GM18526 (cell line): Measurements from ENCODE around the gene CCDC177.

ENCODE experiments used
- POLR2A ChIP-seq: IDR thresholded peaks from 3 replicates; pipeline ENCODE4 v1.6.1; 2011; ENCODE audit not compliant: insufficient read length; ENCODE audit errors: extremely low read depth

CCDC177 gene

DNA sequence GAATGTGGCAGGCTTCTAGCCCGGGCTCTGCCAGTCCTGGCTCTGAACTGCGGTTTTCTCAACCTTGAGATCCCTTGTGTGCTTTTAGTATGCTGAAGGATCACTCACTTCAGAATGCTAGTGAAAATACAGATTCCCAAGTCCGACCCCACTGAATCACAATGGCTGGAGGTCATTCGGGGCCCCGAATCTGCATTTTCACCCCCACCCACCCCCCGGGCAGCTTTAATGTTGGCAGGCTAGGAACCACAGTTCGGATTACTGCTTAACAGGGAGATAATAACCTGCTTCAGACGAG, 36.2 kb upstream of the CCDC177 start:
- no peak for TF ChIP-seq POLR2A

- no peak for TF ChIP-seq POLR2A
These were observed 35.6 kb upstream of the CCDC177 start for GRCh38 chr14:69610020-69610873.

- TF ChIP-seq POLR2A, result no peak
These were observed 31.9 kb upstream of the CCDC177 start for GRCh38 chr14:69606258-69607184.

- no peak for TF ChIP-seq POLR2A
These were observed 31.1 kb upstream of the CCDC177 start for GRCh38 chr14:69605738-69606137.

DNA sequence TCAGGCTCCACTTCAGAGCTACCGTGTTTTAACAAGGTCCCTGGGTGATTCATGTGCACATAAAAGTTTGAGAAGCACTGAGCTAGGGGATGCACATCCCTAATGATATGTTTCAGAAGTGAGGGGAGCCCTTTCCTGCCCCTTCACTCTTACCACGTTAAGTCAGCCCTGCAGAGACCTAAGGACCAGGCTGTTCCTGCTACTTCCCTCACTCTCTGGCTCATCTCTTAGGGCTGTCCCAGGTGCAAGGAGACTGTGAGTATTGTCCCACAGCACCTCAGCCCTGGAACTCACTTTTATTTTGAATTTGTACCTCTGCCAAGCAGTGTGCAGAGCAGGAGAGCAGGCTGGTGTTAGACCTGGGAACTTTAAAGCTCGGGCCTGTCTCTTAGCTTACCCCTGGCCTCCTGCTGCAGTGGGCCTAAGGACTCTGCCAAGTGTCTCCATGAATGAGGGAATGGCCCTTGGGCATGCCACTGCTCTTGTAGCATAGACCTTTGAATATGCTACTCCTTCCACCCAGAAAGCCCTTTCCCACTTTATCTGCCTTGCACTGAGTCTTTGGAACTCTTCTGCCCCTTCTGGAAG, 25.7 kb upstream of the CCDC177 start:
- TF ChIP-seq POLR2A, result no peak

- TF ChIP-seq POLR2A, result no peak
These were observed 20.7 kb upstream of the CCDC177 start for GRCh38 chr14:69595336-69595735.

GRCh38 chr14:69594846-69595245, 20.2 kb upstream of the CCDC177 start:
- no peak for TF ChIP-seq POLR2A

- no peak for TF ChIP-seq POLR2A
These were observed 18.5 kb upstream of the CCDC177 start for GRCh38 chr14:69593018-69593677.

- no peak for TF ChIP-seq POLR2A
These were observed 16.6 kb upstream of the CCDC177 start for GRCh38 chr14:69591317-69591716.

GRCh38 chr14:69587389-69587788, 12.7 kb upstream of the CCDC177 start:
- TF ChIP-seq POLR2A, result no peak

DNA sequence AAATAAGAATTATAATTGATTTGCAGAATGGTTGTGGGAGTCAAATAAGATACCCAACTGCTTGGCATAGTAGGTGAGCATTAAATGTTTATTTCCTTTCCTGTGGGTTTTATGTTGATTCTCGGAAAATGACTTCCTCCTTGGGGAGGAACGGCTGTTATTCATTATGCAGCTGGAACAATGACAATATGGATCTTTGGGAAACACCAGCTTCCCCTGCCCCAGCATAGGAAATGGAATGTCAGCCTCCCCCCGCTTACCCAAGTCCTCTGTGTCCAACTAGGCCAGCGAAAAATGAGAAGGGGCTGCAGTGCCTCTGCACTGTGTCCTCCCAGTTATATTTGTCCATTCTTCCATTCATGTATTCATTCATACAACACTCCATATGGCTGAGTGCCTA, 11.7 kb upstream of the CCDC177 start:
- TF ChIP-seq POLR2A, result no peak

DNA sequence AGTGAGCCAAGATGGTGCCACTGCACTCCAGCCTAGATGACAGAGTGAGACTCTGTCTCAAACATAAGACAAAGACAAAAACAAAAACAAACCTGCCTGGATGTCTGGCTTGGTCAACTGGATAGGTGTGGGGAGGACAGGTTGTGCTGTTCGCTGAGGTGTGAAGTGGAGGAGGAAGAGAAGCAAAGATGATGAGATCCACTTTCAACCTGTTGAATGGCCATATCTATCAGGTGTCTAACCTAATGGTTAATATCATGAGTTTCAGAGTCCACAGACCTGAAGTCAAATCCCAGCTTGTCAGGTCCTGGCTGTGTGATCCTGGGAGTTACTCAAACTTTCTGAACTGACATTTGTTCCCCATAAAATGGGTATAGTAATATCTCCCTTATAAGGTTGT, 9.7 kb upstream of the CCDC177 start:
- TF ChIP-seq POLR2A, result no peak

DNA sequence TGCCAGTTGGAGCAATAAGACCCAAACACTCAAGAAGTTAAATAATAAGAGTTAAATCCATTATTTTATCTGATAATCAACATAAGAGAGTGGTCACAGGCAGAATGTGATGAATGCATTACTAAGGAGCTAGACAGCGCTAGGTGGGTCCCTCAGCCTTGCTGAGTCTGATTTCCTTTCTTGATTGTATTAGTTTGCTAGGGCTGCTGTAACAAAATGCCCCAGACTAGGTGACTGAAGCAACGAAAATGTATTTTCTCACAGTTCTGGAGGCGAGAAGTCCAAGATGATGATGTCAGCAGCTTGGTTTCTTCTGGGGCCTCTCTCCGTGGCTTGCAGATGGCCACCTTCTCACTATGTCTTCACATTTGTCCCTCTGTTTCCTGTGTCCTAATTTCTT, 8.2 kb upstream of the CCDC177 start:
- TF ChIP-seq POLR2A, result no peak

- TF ChIP-seq POLR2A, result no peak
These were observed 7.5 kb upstream of the CCDC177 start for GRCh38 chr14:69582212-69582611.

- TF ChIP-seq POLR2A, result no peak
These were observed 6.8 kb upstream of the CCDC177 start for GRCh38 chr14:69581316-69581935.
